Liver (tissue), 9 donors: ENCODE measurements around the gene ZDHHC9. TPM values are rescaled to one million over a fixed set of nuclear protein-coding genes. Genes with fewer than 3 reads are reported as not detected.

Experiments used
- DNase-seq: peaks from one replicate; pipeline ENCODE4 v3.0.0-alpha.2; 2017; ENCODE audit warnings: low spot score
- H3K27ac ChIP-seq, 2 donors: one replicate each; pipeline ENCODE4 v1.7.0; 2013; ENCODE audit warnings: inconsistent platforms in 2 of 2, low read length in 2 of 2, control low read depth in 1 of 2, low read depth in 1 of 2, mild to moderate bottlenecking in 1 of 2
- H3K27me3 ChIP-seq, 4 donors: one replicate each; pipeline versions ENCODE4 v1.6.1 to v1.7.0; 2013; ENCODE audit warnings: low read length in 3 of 4, inconsistent platforms in 1 of 4, mild to moderate bottlenecking in 1 of 4, moderate library complexity in 1 of 4; ENCODE audit not compliant: control insufficient read depth in 4 of 4, insufficient read depth in 4 of 4
- H3K36me3 ChIP-seq, 4 donors: one replicate each; pipeline versions ENCODE4 v1.6.1 to v1.7.0; 2013; ENCODE audit warnings: low read length in 3 of 4, mild to moderate bottlenecking in 3 of 4, low read depth in 1 of 4, moderate library complexity in 1 of 4; ENCODE audit not compliant: control insufficient read depth in 4 of 4, insufficient read depth in 3 of 4
- H3K4me1 ChIP-seq, 4 donors: one replicate each; pipeline versions ENCODE4 v1.6.1 to v1.7.0; 2013; ENCODE audit warnings: low read length in 3 of 4, mild to moderate bottlenecking in 3 of 4, moderate library complexity in 1 of 4; ENCODE audit not compliant: control insufficient read depth in 4 of 4, insufficient read depth in 4 of 4
- H3K4me3 ChIP-seq, 3 donors: one replicate each; pipeline versions ENCODE4 v1.6.1 to v1.7.0; 2013; ENCODE audit warnings: low read length in 3 of 3, control low read depth in 1 of 3, low read depth in 1 of 3, mild to moderate bottlenecking in 1 of 3
- H3K9ac ChIP-seq, 2 donors: one replicate each; pipeline ENCODE4 v1.7.0; 2013; ENCODE audit warnings: low read length in 2 of 2, mild to moderate bottlenecking in 2 of 2, moderate library complexity in 2 of 2, control low read depth in 1 of 2, low read depth in 1 of 2
- H3K9me3 ChIP-seq, 4 donors: one replicate each; pipeline versions ENCODE4 v1.6.1 to v1.7.0; 2013; ENCODE audit warnings: low read length in 3 of 4; ENCODE audit not compliant: control insufficient read depth in 4 of 4
- ATF3 ChIP-seq: IDR thresholded peaks from 2 replicates; pipeline ENCODE4 v1.6.1; 2016; ENCODE audit warnings: antibody characterized with exemption
- CTCF ChIP-seq: fragments of 150-350 bp; IDR thresholded peaks from 2 replicates; pipeline ENCODE4 v1.5.1; 2017; ENCODE audit warnings: improper control_type of control experiment, low read depth, low read length; ENCODE audit not compliant: missing input control
- EGR1 ChIP-seq, 2 donors: IDR thresholded peaks; 2 replicates each; pipeline ENCODE4 v1.6.1; 2016 to 2018; ENCODE audit warnings: antibody characterized with exemption in 2 of 2, low read depth in 2 of 2
- FOXA2 ChIP-seq: IDR thresholded peaks from 2 replicates; pipeline ENCODE4 v1.6.1; 2016; ENCODE audit warnings: antibody characterized with exemption
- HNF4G ChIP-seq: IDR thresholded peaks from 2 replicates; pipeline ENCODE4 v1.6.1; 2016; ENCODE audit warnings: antibody characterized with exemption
- MAX ChIP-seq: IDR thresholded peaks from 2 replicates; pipeline ENCODE4 v1.6.1; 2016; ENCODE audit warnings: antibody characterized with exemption
- RAD21 ChIP-seq, 2 donors: IDR thresholded peaks; 2 replicates each; pipeline ENCODE4 v1.6.1; 2016; ENCODE audit warnings: antibody characterized with exemption in 2 of 2, mild to moderate bottlenecking in 2 of 2
- TAF1 ChIP-seq: conservative IDR thresholded peaks from 2 replicates; pipeline ENCODE4 v1.6.1; 2016; ENCODE audit warnings: antibody characterized with exemption, mild to moderate bottlenecking
- YY1 ChIP-seq: IDR thresholded peaks from 2 replicates; pipeline ENCODE4 v1.6.1; 2016; ENCODE audit warnings: antibody characterized with exemption, mild to moderate bottlenecking
- ZBTB33 ChIP-seq: IDR thresholded peaks from 2 replicates; pipeline ENCODE4 v1.6.1; 2016; ENCODE audit warnings: antibody characterized with exemption
- WGBS: extraction: QIAGEN DNeasy Blood & Tissue Kit; methylation state at CpG from one replicate; pipeline ENCODE4 v1.1.7; 2013; 5-methylcytosine and 5-hydroxymethylcytosine counted together
- polyA plus RNA-seq, 2 donors: library from polyadenylated mRNA; stranded (reverse) in 1 of 2; unstranded in 1 of 2; fragments of 200-250 nt in 1 of 2; fragments of >200 nt in 1 of 2; fragmentation: Nextera tagmentation in 1 of 2; extraction: Ambion mirVana in 1 of 2; gene quantifications; one replicate each; pipeline versions ENCODE4 v1.2.1 to v1.2.3, GENCODE V29; 2013 to 2015
- total RNA-seq, 2 donors: library from RNA; depleted of rRNA; stranded (reverse); fragments of >200 nt; gene quantifications; one replicate each; pipeline ENCODE4 v1.2.3, GENCODE V29; 2014
- donor health status: healthy.
- donor health status: healthy.
- donor health status: healthy.
- donor health status: healthy.
- donor health status: healthy.

ZDHHC9 gene
- total and polyA plus RNA-seq, 4 donors, result 10.2 to 26.8 (median 24.3) TPM

GRCh38 chrX:129771266-129771995, 72.3 kb downstream of the ZDHHC9 start:
- peaks cover 0 to 7% (median 3%) of the 10 kb centered on the region in 4 donors for H3K4me1 ChIP-seq
- no peaks in the 10 kb centered on the region for H3K9me3 ChIP-seq
- TF ChIP-seq CTCF (no peak), RAD21 (IDR thresholded peaks at IDR 0.05) (no peak), FOXA2 (no peak), HNF4G (no peak)
- no peaks in the 10 kb centered on the region for H3K36me3 ChIP-seq
- no peak for DNase-seq
- H3K9ac ChIP-seq, result no peak overlapping the region
- H3K4me3 ChIP-seq, result no peak overlapping the region
- H3K27ac ChIP-seq, result no peak overlapping the region
- H3K27me3 ChIP-seq, result no peaks in the 10 kb centered on the region
- 83% methylated on average over 14 of the region's 14 CpGs for WGBS

GRCh38 chrX:129769467-129770154, 74.1 kb downstream of the ZDHHC9 start:
- H3K9ac ChIP-seq, result no peak overlapping the region
- no peak for TF ChIP-seq CTCF
- no peak for TF ChIP-seq YY1
- no peak for TF ChIP-seq HNF4G
- no peak for TF ChIP-seq FOXA2
- no peak for TF ChIP-seq ZBTB33
- no peak for TF ChIP-seq EGR1 (IDR thresholded peaks at IDR 0.05; ENCODE audit: low read depth in 2 of 2)
- TF ChIP-seq MAX, result no peak
- TF ChIP-seq RAD21 (IDR thresholded peaks at IDR 0.05), result no peak
- no peak for TF ChIP-seq ATF3
- TF ChIP-seq TAF1, result no peak
- H3K9me3 ChIP-seq, result no peaks in the 10 kb centered on the region
- H3K27me3 ChIP-seq, result no peaks in the 10 kb centered on the region
- no peak for DNase-seq
- H3K4me3 ChIP-seq, result no peak overlapping the region
- no peaks in the 10 kb centered on the region for H3K36me3 ChIP-seq
- H3K27ac ChIP-seq, result no peak overlapping the region
- H3K4me1 ChIP-seq, result peaks cover 0 to 6% (median 3%) of the 10 kb centered on the region in 4 donors
- 79% methylated on average over 9 of the region's 9 CpGs for WGBS
